Activated CD4-positive, alpha-beta memory T cell treated with anti-CD3 and anti-CD28 coated beads, Interleukin-2, amount 10 ng/mL, durations not matched to agents 7 days and 5 days (primary cell): ENCODE results near the gene LRP6. TPM values are rescaled to one million over a fixed set of nuclear protein-coding genes. Genes with fewer than 3 reads are reported as not detected.
"Not testable (repeated sequence)": the region's sequence is repeated elsewhere in the genome, so short reads cannot be mapped to it uniquely, and the experiment has no call there.

ENCODE experiments used
- CTCF ChIA-PET: fragments of 350-600 bp; sonication (Branson Sonifier 250); formaldehyde crosslinking; loops from one replicate; lab custom pipeline; 2021; ENCODE audit warnings: antibody characterized with exemption, inconsistent platforms; lab: Charles Lee
- POLR2A ChIA-PET: fragments of 350-600 bp; sonication (Branson Sonifier 250); formaldehyde crosslinking; loops from one replicate; lab custom pipeline; 2021; ENCODE audit warnings: antibody characterized with exemption; lab: Charles Lee
- DNase-seq: peaks from one replicate; pipeline ENCODE4 v3.0.0-alpha.2; 2020
- H3K27ac Mint-ChIP-seq: one replicate; pipeline ENCODE4 v1.8.0; 2021; ENCODE audit warnings: mild to moderate bottlenecking, mixed read lengths
- H3K27me3 Mint-ChIP-seq: one replicate; pipeline ENCODE4 v1.8.0; 2021; ENCODE audit warnings: mixed read lengths
- H3K36me3 Mint-ChIP-seq: one replicate; pipeline ENCODE4 v1.8.0; 2021; ENCODE audit warnings: low read depth, mixed read lengths
- H3K4me1 Mint-ChIP-seq: one replicate; pipeline ENCODE4 v1.8.0; 2021; ENCODE audit warnings: mixed read lengths
- H3K4me3 Mint-ChIP-seq: one replicate; pipeline ENCODE4 v1.8.0; 2021; ENCODE audit warnings: mild to moderate bottlenecking, mixed read lengths
- H3K9me3 Mint-ChIP-seq: one replicate; pipeline ENCODE4 v1.8.0; 2021; ENCODE audit warnings: mixed read lengths
- total RNA-seq, 2 experiments: library from RNA; stranded (reverse); gene quantifications; one replicate each; pipeline ENCODE4 v1.2.3, GENCODE V29; 2021

LRP6 gene
- total RNA-seq, 2 experiments from 2014 or later, result 0.30 to 0.40 TPM

- no peaks in the 10 kb centered on the region for H3K36me3 Mint-ChIP-seq
- no peak overlapping the region for H3K4me3 Mint-ChIP-seq
- H3K9me3 Mint-ChIP-seq, result no peaks in the 10 kb centered on the region
- peaks cover 31% of the 10 kb centered on the region for H3K27me3 Mint-ChIP-seq
- DNase-seq, result no peak
- POLR2A ChIA-PET, result no interaction called here
- H3K4me1 Mint-ChIP-seq, result no peaks in the 10 kb centered on the region
- no peak overlapping the region for H3K27ac Mint-ChIP-seq
- CTCF ChIA-PET, result no interaction called here
These were observed 14.3 kb upstream of the LRP6 start for GRCh38 chr12:12281134-12281533.

GRCh38 chr12:12278899-12279298 lies 12.1 kb upstream of the LRP6 start:
- ChIA-PET POLR2A (no interaction called here), CTCF (no interaction called here)
- DNase-seq, result no peak
- Mint-ChIP-seq H3K4me1 (no peaks in the 10 kb centered on the region), H3K27me3 (peaks cover 35% of the 10 kb centered on the region), H3K9me3 (no peaks in the 10 kb centered on the region), H3K27ac (no peak overlapping the region), H3K36me3 (no peaks in the 10 kb centered on the region), H3K4me3 (no peak overlapping the region)

- ChIA-PET POLR2A (no interaction called here), CTCF (no interaction called here)
- DNase-seq, result no peak
- no peaks in the 10 kb centered on the region for H3K4me1 Mint-ChIP-seq
- H3K27ac Mint-ChIP-seq, result no peak overlapping the region
- peaks cover 18% of the 10 kb centered on the region for H3K27me3 Mint-ChIP-seq
- no peak overlapping the region for H3K4me3 Mint-ChIP-seq
- no peaks in the 10 kb centered on the region for H3K9me3 Mint-ChIP-seq
- no peaks in the 10 kb centered on the region for H3K36me3 Mint-ChIP-seq
These were observed 9.0 kb upstream of the LRP6 start for GRCh38 chr12:12275874-12276273.

- no peak for DNase-seq
- Mint-ChIP-seq H3K27me3 (peaks cover 14% of the 10 kb centered on the region), H3K4me3 (no peak overlapping the region), H3K4me1 (no peaks in the 10 kb centered on the region), H3K27ac (no peak overlapping the region), H3K36me3 (no peaks in the 10 kb centered on the region), H3K9me3 (no peaks in the 10 kb centered on the region)
- ChIA-PET CTCF (interaction anchor here (1.1 kb wide), 1 partner anchor 54 kb away, joined by 3 read pairs; no protein-coding TSS in a partner anchor), POLR2A (no interaction called here)
These were observed 6.6 kb upstream of the LRP6 start for GRCh38 chr12:12273291-12273957.

- Mint-ChIP-seq H3K4me3 (no peak overlapping the region), H3K27me3 (peaks cover 18% of the 10 kb centered on the region), H3K36me3 (no peaks in the 10 kb centered on the region), H3K27ac (no peak overlapping the region), H3K4me1 (no peaks in the 10 kb centered on the region), H3K9me3 (no peaks in the 10 kb centered on the region)
- DNase-seq, result no peak
- ChIA-PET CTCF (interaction anchor here (1.1 kb wide), 1 partner anchor 55 kb away, joined by 3 read pairs; no protein-coding TSS in a partner anchor), POLR2A (no interaction called here)
These were observed 6.0 kb upstream of the LRP6 start for GRCh38 chr12:12272869-12273268.

GRCh38 chr12:12270226-12270625 lies 3.4 kb upstream of the LRP6 start:
- Mint-ChIP-seq H3K36me3 (no peaks in the 10 kb centered on the region), H3K27me3 (peaks cover 31% of the 10 kb centered on the region), H3K9me3 (no peaks in the 10 kb centered on the region), H3K4me1 (peaks cover 16% of the 10 kb centered on the region), H3K27ac (no peak overlapping the region), H3K4me3 (no peak overlapping the region)
- no peak for DNase-seq
- CTCF ChIA-PET, result interaction anchor here (1.7 kb wide), 1 partner anchor 237 kb away, joined by 4 read pairs; no protein-coding TSS in a partner anchor
- POLR2A ChIA-PET, result no interaction called here

GRCh38 chr12:12267742-12268200 lies 927 bp upstream of the LRP6 start:
- Mint-ChIP-seq H3K36me3 (no peaks in the 10 kb centered on the region), H3K27ac (no peak overlapping the region), H3K4me1 (peaks cover 16% of the 10 kb centered on the region), H3K9me3 (no peaks in the 10 kb centered on the region), H3K4me3 (peak overlapping the region; percentile 69), H3K27me3 (peaks cover 45% of the 10 kb centered on the region)
- POLR2A ChIA-PET, result interaction anchor here (1.0 kb wide), 1 partner anchor 11 kb away, joined by 3 read pairs; no protein-coding TSS in a partner anchor
- CTCF ChIA-PET, result interaction anchor here (0.5 to 0.9 kb wide), 2 partner anchors 66 to 469 kb away, joined by 3 to 4 read pairs; no protein-coding TSS in a partner anchor
- DNase-seq, result no peak

- H3K36me3 Mint-ChIP-seq, result no peaks in the 10 kb centered on the region
- H3K4me3 Mint-ChIP-seq, result peak overlapping the region; percentile 69
- DNase-seq, result no peak
- no peak overlapping the region for H3K27ac Mint-ChIP-seq
- POLR2A ChIA-PET, result no interaction called here
- peaks cover 47% of the 10 kb centered on the region for H3K27me3 Mint-ChIP-seq
- CTCF ChIA-PET, result interaction anchor here (1.0 kb wide), 1 partner anchor 233 kb away, joined by 3 read pairs; no protein-coding TSS in a partner anchor
- H3K4me1 Mint-ChIP-seq, result peaks cover 16% of the 10 kb centered on the region
- H3K9me3 Mint-ChIP-seq, result no peaks in the 10 kb centered on the region
These were observed 413 bp downstream of the LRP6 start for GRCh38 chr12:12266389-12266872.

GRCh38 chr12:12265571-12266388 lies 1.1 kb downstream of the LRP6 start:
- peak overlapping the region; percentile 69 for H3K4me3 Mint-ChIP-seq

GRCh38 chr12:12265035-12265434 lies 1.8 kb downstream of the LRP6 start:
- Mint-ChIP-seq H3K4me1 (peaks cover 16% of the 10 kb centered on the region), H3K27me3 (peaks cover 47% of the 10 kb centered on the region), H3K4me3 (no peak overlapping the region), H3K27ac (no peak overlapping the region), H3K9me3 (no peaks in the 10 kb centered on the region), H3K36me3 (no peaks in the 10 kb centered on the region)
- CTCF ChIA-PET, result no interaction called here
- DNase-seq, result no peak
- POLR2A ChIA-PET, result interaction anchor here (0.9 kb wide), 1 partner anchor 10 kb away, joined by 3 read pairs; no protein-coding TSS in a partner anchor

More at GRCh38 chr12:12265571-12266388, 1.1 kb downstream of the LRP6 start:
- CTCF ChIA-PET, result no interaction called here
- H3K4me1 Mint-ChIP-seq, result peaks cover 16% of the 10 kb centered on the region
- H3K9me3 Mint-ChIP-seq, result no peaks in the 10 kb centered on the region
- no peak for DNase-seq
- H3K27me3 Mint-ChIP-seq, result peaks cover 47% of the 10 kb centered on the region
- POLR2A ChIA-PET, result interaction anchor here (0.9 kb wide), 1 partner anchor 11 kb away, joined by 3 read pairs; no protein-coding TSS in a partner anchor
- H3K27ac Mint-ChIP-seq, result no peak overlapping the region
- no peaks in the 10 kb centered on the region for H3K36me3 Mint-ChIP-seq

GRCh38 chr12:12263909-12264308 lies 2.9 kb downstream of the LRP6 start:
- Mint-ChIP-seq H3K4me1 (peaks cover 16% of the 10 kb centered on the region), H3K27me3 (peaks cover 49% of the 10 kb centered on the region), H3K9me3 (no peaks in the 10 kb centered on the region), H3K27ac (no peak overlapping the region), H3K4me3 (no peak overlapping the region), H3K36me3 (no peaks in the 10 kb centered on the region)
- DNase-seq, result no peak
- POLR2A ChIA-PET, result no interaction called here
- CTCF ChIA-PET, result no interaction called here

GRCh38 chr12:12256291-12256757 lies 10.5 kb downstream of the LRP6 start:
- H3K9me3 Mint-ChIP-seq, H3K27me3 Mint-ChIP-seq, H3K4me1 Mint-ChIP-seq, H3K4me3 Mint-ChIP-seq, CTCF ChIA-PET, H3K27ac Mint-ChIP-seq, H3K36me3 Mint-ChIP-seq, DNase-seq: not testable (repeated sequence)
- POLR2A ChIA-PET, result interaction anchor here (1.3 kb wide), 1 partner anchor 11 kb away, joined by 3 read pairs; no protein-coding TSS in a partner anchor
